ENCODE measurements around the gene HSBP1L1. TPM values are rescaled to one million over a fixed set of nuclear protein-coding genes. Genes with fewer than 3 reads are reported as not detected.
A peak's percentile ranks its signal among the peaks of the same experiment; 100 is the strongest.

The HSBP1L1 gene
- total RNA-seq, 3 donors from 2014 or later, result 24.6 to 42.1 (median 38.3) TPM

GRCh38 chr18:79937103-79937860 is 27.2 kb upstream of the HSBP1L1 start:
- no peaks in the 10 kb centered on the region for H3K4me1 ChIP-seq
- peaks cover 5 to 9% of the 10 kb centered on the region in 2 donors for H3K9me3 ChIP-seq
- TF ChIP-seq POLR2A (IDR thresholded peaks at IDR 0.05) (no peak), CTCF (IDR thresholded peaks at IDR 0.05) (no peak), POLR2AphosphoS5 (IDR thresholded peaks at IDR 0.05) (no peak)
- intact Hi-C loops (cut with DNase I; ENCODE audit: low total_unique reads), result no loop called here
- H3K4me3 ChIP-seq, result no peak overlapping the region
- H3K27ac ChIP-seq, result peak overlapping the region in 1 of 2 donors; percentile 82
- peak in 1 of 2 donors; percentile 19 for DNase-seq (ENCODE audit: low spot score in 2 of 2)
- no peaks in the 10 kb centered on the region for H3K36me3 ChIP-seq
- H3K27me3 ChIP-seq, result no peaks in the 10 kb centered on the region

GRCh38 chr18:79938196-79938595 is 26.2 kb upstream of the HSBP1L1 start:
- intact Hi-C loops (cut with DNase I; ENCODE audit: low total_unique reads), result no loop called here
- Histone ChIP-seq H3K27ac (peak overlapping the region; percentile 82 to 87), H3K4me1 (no peaks in the 10 kb centered on the region), H3K36me3 (no peaks in the 10 kb centered on the region), H3K27me3 (no peaks in the 10 kb centered on the region), H3K4me3 (no peak overlapping the region), H3K9me3 (peaks cover 1 to 5% of the 10 kb centered on the region in 2 donors)
- peak in 1 of 2 donors; percentile 10 for DNase-seq (ENCODE audit: low spot score in 2 of 2)
- TF ChIP-seq CTCF (IDR thresholded peaks at IDR 0.05) (no peak), POLR2A (IDR thresholded peaks at IDR 0.05) (no peak), POLR2AphosphoS5 (IDR thresholded peaks at IDR 0.05) (no peak)

- intact Hi-C loops (cut with DNase I; ENCODE audit: low total_unique reads), result no loop called here
- Histone ChIP-seq H3K27ac (peak overlapping the region; percentile 82 to 87), H3K36me3 (no peaks in the 10 kb centered on the region), H3K4me1 (no peaks in the 10 kb centered on the region), H3K9me3 (peaks cover 0 to 5% of the 10 kb centered on the region in 2 donors), H3K4me3 (no peak overlapping the region), H3K27me3 (no peaks in the 10 kb centered on the region)
- TF ChIP-seq POLR2AphosphoS5 (IDR thresholded peaks at IDR 0.05), result peak in 2 of 3 donors; percentile 39 to 67
- TF ChIP-seq POLR2A (IDR thresholded peaks at IDR 0.05), result no peak
- TF ChIP-seq CTCF (IDR thresholded peaks at IDR 0.05), result no peak
- peak; percentile 17 to 82 for DNase-seq (ENCODE audit: low spot score in 2 of 2)
Observed at GRCh38 chr18:79939096-79939495, 25.3 kb upstream of the HSBP1L1 start.

- peak in 1 of 2 donors; percentile 46 for DNase-seq (ENCODE audit: low spot score in 2 of 2)
- TF ChIP-seq POLR2AphosphoS5 (IDR thresholded peaks at IDR 0.05) (no peak), POLR2A (IDR thresholded peaks at IDR 0.05) (no peak), CTCF (IDR thresholded peaks at IDR 0.05) (no peak)
- Histone ChIP-seq H3K4me1 (peaks cover 0 to 6% of the 10 kb centered on the region in 2 donors), H3K27me3 (no peaks in the 10 kb centered on the region), H3K9me3 (peaks cover 0 to 5% of the 10 kb centered on the region in 2 donors), H3K36me3 (no peaks in the 10 kb centered on the region), H3K27ac (peak overlapping the region; percentile 75 to 82), H3K4me3 (no peak overlapping the region)
- intact Hi-C loops (cut with DNase I; ENCODE audit: low total_unique reads), result no loop called here
Observed at GRCh38 chr18:79940126-79940813, 24.2 kb upstream of the HSBP1L1 start.

All from breast epithelium (tissue), 4 donors.